GM19438 (cell line): ENCODE measurements around the gene RGS19.
"Not testable (repeated sequence)": the region's sequence is repeated elsewhere in the genome, so short reads cannot be mapped to it uniquely, and the experiment has no call there.

Experiments used
- ATAC-seq: cut with Tn5 transposase; IDR thresholded peaks from one replicate; pipeline ENCODE4 v1.9.1; 2021; ENCODE audit warnings: low read depth; ENCODE audit not compliant: unreplicated experiment

RGS19 gene, protein sequence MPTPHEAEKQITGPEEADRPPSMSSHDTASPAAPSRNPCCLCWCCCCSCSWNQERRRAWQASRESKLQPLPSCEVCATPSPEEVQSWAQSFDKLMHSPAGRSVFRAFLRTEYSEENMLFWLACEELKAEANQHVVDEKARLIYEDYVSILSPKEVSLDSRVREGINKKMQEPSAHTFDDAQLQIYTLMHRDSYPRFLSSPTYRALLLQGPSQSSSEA

DNA sequence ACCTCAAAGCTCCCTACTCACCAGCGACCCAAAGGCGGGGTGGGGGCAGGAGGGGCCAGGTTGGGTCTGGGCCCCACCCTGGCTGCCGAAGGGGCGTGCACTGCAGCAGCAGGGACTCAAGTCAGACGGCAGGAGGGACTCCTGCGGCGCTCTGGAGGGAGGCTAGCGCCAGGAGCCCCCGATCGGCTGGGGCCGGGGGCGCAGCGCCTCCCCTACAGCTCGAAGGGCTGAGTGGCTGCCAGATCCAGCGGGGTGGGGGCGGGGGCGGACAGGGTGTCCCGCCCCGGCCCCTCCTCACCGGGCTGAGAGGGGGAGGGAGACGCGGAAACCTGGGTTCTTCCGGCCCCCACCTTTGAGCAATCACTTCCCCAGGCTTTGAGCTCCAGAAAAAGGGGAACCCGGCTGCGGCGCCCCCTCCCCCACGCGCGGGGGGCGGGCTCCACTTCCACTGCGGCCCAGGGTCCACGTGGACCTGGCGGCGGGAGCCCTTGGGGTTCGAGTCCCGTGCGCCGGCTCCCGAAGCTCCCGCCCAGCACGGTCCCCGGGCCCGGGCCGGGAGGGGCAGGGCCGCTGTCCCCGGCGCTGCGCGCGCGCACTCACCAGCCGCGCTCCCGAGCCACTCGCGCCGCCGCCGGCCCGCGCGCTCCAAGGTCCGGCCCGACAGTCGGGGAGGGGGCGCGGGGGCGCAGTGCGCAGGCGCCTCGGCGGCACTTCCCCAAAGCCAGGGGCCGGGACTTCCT is at the start of gene RGS19:
RGS19 (minus strand) TSS at position 246 of the 740 bp plus-strand sequence. CDS start 2,632 bp downstream, outside the sequence.
- peak; percentile 44 for ATAC-seq

GRCh38 chr20:64123517-64123916 is 44.2 kb upstream of the RGS19 start:
- not testable (repeated sequence) for ATAC-seq

GRCh38 chr20:64122927-64123326 is 43.6 kb upstream of the RGS19 start:
- not testable (repeated sequence) for ATAC-seq

DNA sequence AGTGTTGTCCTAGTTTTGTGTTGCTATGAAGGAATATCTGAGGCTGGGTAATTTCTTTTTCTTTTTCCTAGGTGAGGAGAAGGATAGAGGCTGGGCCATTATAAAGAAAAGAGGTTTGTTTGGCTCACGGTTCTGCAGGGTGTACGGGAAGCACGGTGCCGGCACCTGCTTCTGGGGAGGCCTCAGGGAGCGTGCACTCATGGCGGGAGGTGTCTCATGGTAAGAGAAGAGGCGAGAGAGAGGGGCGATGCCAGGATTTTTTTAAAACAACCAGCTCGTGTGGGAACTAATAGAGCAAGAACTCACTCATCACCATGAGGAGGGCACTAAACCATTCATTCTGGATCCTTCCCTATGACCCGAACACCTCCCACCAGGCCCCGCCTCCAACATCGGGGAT is 42.3 kb upstream of the RGS19 start:
- ATAC-seq = no peak

DNA sequence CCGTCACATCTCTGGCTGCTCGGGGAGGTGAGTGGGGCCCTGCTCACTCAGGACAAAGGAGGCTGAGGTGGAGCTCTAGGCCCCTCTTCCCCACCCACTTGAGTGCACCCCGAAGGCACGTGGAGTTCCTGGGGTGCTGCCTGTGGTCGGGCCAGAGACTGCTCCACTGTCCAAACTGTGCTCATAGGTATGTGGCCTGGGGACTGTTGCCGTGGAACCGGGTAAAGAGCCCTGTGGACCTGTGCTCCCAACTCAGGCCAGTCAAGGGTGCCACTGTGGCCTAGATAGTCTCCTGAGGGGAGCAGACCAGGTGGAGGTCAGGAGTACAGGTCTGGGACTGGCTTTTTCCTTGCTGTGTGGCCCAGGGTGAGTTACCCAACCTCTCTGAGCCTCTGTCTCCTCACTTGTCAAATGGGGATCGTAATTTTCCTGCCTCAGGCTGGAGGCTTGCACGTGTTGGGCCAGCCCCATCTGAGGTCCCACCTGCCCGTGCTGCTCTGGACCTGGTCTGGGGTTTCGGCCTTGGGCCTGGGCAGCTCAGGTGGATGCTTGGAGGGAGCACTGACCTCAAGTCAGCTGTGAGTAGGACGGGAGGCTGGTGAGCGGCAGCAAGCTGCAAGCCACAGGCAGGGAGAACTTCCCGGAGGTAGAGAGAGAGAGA is 40.5 kb upstream of the RGS19 start:
- ATAC-seq = no peak

- no peak for ATAC-seq
These were observed 40.0 kb upstream of the RGS19 start for GRCh38 chr20:64119301-64119680.

DNA sequence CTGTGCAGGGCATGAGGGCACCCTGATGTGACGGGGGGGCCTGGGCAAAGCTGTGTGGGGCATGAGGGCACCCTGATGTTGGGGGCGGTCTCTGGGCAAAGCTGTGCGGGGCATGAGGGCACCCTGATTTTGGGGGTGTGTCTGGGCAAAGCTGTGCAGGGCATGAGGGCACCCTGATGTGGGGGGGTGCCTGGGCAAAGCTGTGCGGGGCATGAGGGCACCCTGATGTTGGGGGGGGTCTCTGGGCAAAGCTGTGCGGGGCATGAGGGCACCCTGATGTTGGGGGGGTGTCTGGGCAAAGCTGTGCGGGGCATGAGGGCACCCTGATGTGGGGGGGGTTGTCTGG is 38.1 kb upstream of the RGS19 start:
- ATAC-seq = not testable (repeated sequence)

DNA sequence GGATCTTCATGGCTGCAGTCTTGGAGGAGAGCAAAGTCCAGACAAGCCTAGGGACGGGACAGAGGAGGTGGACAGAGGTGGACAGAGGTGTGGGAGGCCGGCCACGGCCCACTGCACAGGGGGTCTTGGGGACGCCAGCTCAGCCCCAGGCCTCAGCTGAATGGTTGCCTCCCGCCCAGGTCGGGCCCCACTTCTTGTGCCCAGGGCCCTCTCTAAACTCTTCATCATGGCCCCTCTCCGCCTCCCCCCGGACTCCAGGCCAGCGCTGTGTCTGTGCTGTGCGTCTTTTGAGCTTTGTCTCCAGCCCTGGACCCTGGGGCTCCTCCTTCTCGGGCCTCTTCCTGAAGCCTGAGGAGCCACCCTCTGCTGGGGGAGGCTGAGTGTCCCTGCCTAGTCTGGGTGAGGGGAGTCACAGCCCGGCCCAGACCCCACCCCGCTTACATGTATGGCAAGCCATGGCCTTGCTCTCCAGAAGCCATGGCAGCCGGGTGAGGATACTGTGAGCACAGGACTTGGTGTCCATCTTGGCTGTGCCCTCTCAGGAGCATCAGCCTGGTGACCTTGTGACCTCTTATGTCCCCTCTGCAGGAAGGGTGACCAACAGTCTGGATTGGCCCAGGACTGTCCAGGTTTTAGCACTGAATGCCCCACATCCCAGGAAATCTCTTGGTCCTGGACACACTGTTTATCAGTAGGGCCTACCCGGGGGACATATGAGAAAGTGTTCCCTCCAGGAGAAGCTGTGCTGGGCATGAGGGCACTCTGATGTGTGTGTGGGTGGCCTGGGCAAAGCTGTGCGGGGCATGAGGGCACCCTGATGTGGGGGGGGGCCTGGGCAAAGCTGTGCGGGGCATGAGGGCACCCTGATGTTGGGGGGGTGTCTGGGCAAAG is 37.5 kb upstream of the RGS19 start:
- ATAC-seq = no peak

GRCh38 chr20:64116016-64116415 is 36.7 kb upstream of the RGS19 start:
- no peak for ATAC-seq

- ATAC-seq = no peak
These were observed 36.0 kb upstream of the RGS19 start for GRCh38 chr20:64115171-64115911.

DNA sequence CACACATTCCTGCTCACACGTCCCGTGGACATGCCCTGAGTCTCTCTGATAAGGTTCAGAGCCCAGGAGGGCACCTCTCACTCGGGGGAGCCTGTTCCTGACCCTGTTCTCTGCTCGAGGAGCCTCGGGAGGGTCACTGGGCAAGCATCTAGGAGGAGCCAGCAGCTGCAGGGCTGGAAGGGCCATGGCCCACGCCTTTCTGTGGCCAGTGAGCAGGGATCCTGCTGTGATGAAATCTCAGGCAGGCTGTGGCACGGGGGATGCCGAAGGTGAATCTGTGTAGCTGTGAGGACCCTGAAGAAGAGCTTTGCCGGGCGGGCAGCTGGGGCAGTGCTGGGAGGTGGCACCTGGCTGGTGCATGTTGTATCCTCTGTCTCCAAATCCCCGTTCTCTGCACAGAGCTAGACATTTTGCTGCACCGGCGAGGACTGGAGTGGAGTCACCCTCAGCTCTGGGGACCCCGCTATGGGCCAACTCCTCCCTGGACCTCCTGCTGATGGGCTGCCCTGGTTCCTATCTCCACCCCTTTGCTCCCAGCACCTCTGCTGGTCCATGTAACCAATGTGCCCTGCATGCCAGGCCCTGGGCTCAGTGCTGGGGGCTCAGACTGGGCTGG is 35.1 kb upstream of the RGS19 start:
- no peak for ATAC-seq

GRCh38 chr20:64113796-64114355 is 34.6 kb upstream of the RGS19 start:
- ATAC-seq = no peak

- no peak for ATAC-seq
These were observed 34.1 kb upstream of the RGS19 start for GRCh38 chr20:64113444-64113775.

GRCh38 chr20:64112691-64113443 is 33.5 kb upstream of the RGS19 start:
- ATAC-seq = no peak

GRCh38 chr20:64111841-64112641 is 32.7 kb upstream of the RGS19 start:
- ATAC-seq = no peak

DNA sequence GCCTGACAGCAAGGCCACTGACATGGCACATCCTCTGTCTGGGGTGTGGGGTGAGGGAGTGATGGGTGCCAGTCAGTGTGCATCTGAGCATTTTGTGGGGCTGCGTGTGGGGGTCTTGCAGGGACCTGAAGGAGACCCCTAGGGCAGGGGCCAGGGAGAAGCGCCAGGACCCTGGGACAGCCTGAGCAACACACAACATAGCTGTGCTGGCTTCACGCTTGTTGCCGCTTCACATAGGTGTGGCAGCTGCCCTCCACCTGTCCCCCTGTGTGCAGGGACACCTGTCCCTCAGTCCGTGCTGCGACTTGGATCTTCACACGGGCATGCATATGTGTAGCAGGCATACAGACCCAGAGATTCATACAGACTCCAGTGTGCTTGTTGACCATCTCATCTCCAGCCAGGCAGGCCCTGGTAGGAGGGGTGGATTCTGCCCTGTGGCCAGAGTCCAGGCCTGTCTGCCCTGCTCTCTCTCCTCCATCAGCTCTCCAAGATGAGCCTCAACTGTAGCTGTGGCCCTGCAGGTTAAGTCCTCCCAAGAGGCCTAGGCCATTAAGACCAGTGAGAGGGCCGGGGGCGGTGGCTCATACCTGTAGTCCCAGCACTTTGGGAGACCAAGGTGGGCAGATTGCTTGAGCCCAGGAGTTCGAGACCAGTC is 31.2 kb upstream of the RGS19 start:
- no peak for ATAC-seq

DNA sequence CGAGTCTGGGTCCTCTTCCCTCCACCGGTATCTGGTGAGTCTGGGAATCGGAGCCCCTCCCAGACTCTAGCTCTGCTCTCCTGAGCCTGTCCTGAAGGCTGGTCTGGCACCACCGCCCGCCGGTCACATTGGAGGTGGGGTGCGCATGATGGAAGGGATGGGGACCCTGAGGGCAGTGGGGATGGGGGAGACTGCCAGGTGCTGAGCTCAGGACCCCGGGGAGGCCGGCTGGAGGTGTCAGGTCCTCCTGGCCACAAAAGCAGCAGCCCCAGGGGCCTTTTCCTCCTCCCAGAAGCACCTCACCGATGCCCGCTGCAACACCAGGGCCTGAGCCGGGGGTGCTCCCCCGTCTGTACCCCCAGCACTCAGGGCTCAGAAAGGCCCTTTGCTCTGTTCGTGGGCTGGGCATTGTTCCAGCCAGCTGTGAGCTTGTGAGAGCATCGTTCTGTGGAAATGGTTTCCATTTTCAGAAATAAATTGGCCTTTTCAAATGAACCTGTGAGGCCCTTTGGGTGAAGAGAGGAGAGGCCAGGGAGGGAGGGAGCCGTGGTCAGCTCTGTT is 30.6 kb upstream of the RGS19 start:
- no peak for ATAC-seq
